Right lobe of liver (tissue), 6 donors: Measurements from ENCODE around the gene DOCK3. TPM values are rescaled to one million over a fixed set of nuclear protein-coding genes. Genes with fewer than 3 reads are reported as not detected.
A peak's percentile ranks its signal among the peaks of the same experiment; 100 is the strongest.

Experiments
- ATAC-seq, 4 donors: fragments of 200-7000 bp; cut with Tn5 transposase; one replicate each; pipeline ENCODE4 v1.9.1; 2020; ENCODE audit warnings: mild to moderate bottlenecking in 4 of 4, moderate library complexity in 4 of 4
- DNase-seq, 3 donors: peaks; one replicate each; pipeline ENCODE4 v3.0.0-alpha.2; 2020
- H3K27ac ChIP-seq, 3 donors: fragments of 200-600 bp; one replicate each; pipeline ENCODE4 v1.8.0; 2022
- H3K27me3 ChIP-seq, 2 donors: fragments of 200-600 bp; one replicate each; pipeline ENCODE4 v1.8.0; 2022
- H3K36me3 ChIP-seq, 4 donors: fragments of 200-600 bp; sonication (generic) in 1 of 4; one replicate each; pipeline versions ENCODE4 v1.5.1 to v1.8.0; 2017 to 2022; ENCODE audit warnings: control low read depth in 1 of 4
- H3K4me1 ChIP-seq, 4 donors: fragments of 200-600 bp; sonication (generic) in 1 of 4; one replicate each; pipeline versions ENCODE4 v1.5.1 to v1.8.0; 2017 to 2022; ENCODE audit warnings: control low read depth in 1 of 4
- H3K4me3 ChIP-seq, 3 donors: fragments of 200-600 bp; one replicate each; pipeline ENCODE4 v1.8.0; 2022
- H3K9me3 ChIP-seq, 4 donors: fragments of 200-600 bp; sonication (generic) in 1 of 4; one replicate each; pipeline versions ENCODE4 v1.5.1 to v1.8.0; 2017 to 2022; ENCODE audit warnings: control low read depth in 1 of 4
- POLR2A ChIP-seq: fragments of 450-650 bp; IDR thresholded peaks from one replicate; pipeline ENCODE4 v1.6.1; 2017; ENCODE audit warnings: antibody characterized with exemption, mild to moderate bottlenecking
- WGBS: methylation state at CpG from one replicate; pipeline ENCODE4 v1.1.6; 2018; ENCODE audit warnings: low coverage, low lambda C conversion rate; ENCODE audit not compliant: insufficient coverage; ENCODE audit errors: missing lambda C conversion rate; 5-methylcytosine and 5-hydroxymethylcytosine counted together
- intact Hi-C, 2 donors: fragments of 100-400 bp; cut with DNase I; formaldehyde crosslinking; loops; one replicate each; pipeline versions ENCODE4 v1.11.2 to v1.14.1; 2022
- total RNA-seq, 6 experiments: library from RNA; depleted of rRNA in 2 of 6; stranded (reverse); fragments of >200 nt in 2 of 6; fragmentation: NEBNext Ultra II Directional in 3 of 6; extraction: Animal tissue kit (Norgen Biotek cat#: 25700) in 3 of 6; gene quantifications; one replicate each; pipeline versions ENCODE4 v1.1.0 to v1.2.4, GENCODE V29; 2016 to 2023
- TF ChIP-seq, protein P1 (sequence below), 4 donors: fragments of 200-600 bp in 3 of 4; fragments of 450-650 bp in 1 of 4; IDR thresholded peaks; one replicate each; pipeline versions ENCODE4 v1.5.1 to v1.8.0; 2016 to 2022; ENCODE audit warnings: antibody characterized with exemption in 4 of 4, mild to moderate bottlenecking in 2 of 4
- donor health status: DM: no; HTN: yes; CAD: no.
- donor health status: DM: no; HTN: no; CAD: no.
- donor health status: DM: no; HTN: no; CAD: no.
- donor health status: DM: no; HTN: yes; CAD: no.
- donor health status: DM: no; HTN: yes; CAD: no.

Gene DOCK3
- total RNA-seq, 6 experiments from 2014 or later: 0.04 to 0.06 (median 0.06) TPM; not detected in 3

DNA sequence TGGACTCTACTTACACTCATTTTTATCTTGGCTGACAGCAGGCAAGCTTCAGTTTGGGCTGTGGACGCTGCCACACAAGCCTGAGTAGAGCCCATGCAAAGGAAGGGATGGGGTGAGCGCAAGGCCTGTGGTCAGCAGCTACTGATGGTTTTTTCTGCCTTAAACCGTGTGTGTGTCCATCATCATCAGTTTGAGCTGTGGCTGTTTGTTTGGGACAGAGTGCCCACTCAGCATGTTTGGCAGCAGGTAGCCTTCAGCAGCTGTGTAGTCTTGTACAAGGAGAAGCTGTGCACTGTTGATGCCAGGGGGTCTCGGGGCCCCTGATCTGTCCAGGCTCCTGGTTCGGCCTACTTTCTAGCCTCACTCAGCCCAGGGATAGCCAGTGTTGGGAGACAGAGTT lies 719.8 kb downstream of the DOCK3 start:
- Histone ChIP-seq H3K4me1 (peaks cover 0 to 28% (median 12%) of the 10 kb centered on the region in 4 donors), H3K27ac (no peak overlapping the region), H3K9me3 (no peaks in the 10 kb centered on the region), H3K27me3 (no peaks in the 10 kb centered on the region), H3K4me3 (no peak overlapping the region), H3K36me3 (peaks cover 0 to 42% (median 14%) of the 10 kb centered on the region in 4 donors)
- DNase-seq (peak in 1 of 3 donors; percentile 30), ATAC-seq (no peak)
- intact Hi-C loops: loop anchor here (10.0 kb wide), 2 partner anchors 100 to 110 kb away; partner anchors contain the start of gene DCAF1 (in 1 of the 2)
- TF ChIP-seq, protein P1, sequence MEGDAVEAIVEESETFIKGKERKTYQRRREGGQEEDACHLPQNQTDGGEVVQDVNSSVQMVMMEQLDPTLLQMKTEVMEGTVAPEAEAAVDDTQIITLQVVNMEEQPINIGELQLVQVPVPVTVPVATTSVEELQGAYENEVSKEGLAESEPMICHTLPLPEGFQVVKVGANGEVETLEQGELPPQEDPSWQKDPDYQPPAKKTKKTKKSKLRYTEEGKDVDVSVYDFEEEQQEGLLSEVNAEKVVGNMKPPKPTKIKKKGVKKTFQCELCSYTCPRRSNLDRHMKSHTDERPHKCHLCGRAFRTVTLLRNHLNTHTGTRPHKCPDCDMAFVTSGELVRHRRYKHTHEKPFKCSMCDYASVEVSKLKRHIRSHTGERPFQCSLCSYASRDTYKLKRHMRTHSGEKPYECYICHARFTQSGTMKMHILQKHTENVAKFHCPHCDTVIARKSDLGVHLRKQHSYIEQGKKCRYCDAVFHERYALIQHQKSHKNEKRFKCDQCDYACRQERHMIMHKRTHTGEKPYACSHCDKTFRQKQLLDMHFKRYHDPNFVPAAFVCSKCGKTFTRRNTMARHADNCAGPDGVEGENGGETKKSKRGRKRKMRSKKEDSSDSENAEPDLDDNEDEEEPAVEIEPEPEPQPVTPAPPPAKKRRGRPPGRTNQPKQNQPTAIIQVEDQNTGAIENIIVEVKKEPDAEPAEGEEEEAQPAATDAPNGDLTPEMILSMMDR (IDR thresholded peaks at IDR 0.05): no peak
- no peak for TF ChIP-seq POLR2A
- 78% methylated on average over 4 of the region's 5 CpGs for WGBS

DNA sequence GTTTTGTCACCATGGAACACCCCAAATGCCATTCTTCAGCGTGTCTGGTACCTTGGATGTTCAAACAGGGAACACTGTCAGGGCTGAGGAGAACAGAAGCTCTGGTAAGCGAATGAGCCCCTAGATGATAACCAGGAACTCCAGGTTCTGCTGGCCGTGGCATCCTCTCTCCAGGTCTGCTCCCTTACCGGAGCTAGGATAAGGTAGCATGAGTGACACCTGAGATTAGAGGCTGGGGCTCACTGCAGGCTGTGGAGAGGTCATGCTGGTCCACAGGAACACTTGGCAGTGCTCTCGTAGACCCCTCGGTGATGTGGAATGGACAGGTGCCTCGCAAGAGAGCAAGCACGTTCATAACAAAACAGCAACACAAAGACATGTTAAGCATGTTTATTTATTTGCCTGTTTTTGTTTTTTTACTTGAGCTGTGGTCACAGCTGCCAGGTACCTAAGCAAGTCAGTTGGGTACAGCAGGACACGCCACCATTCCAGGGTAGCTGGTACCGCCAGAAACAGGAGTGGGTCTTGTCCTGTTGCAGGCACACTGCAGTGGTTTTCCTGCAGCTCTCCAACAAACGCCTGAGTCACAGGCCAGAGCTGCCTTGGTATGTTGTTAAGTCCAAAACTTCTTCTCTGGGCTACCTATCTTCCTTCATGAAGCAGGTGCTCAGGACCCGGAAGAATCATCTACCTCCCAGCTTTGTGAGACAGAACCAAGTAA lies 720.9 kb downstream of the DOCK3 start:
- Histone ChIP-seq H3K9me3 (no peaks in the 10 kb centered on the region), H3K4me3 (no peak overlapping the region), H3K36me3 (peaks cover 0 to 52% (median 17%) of the 10 kb centered on the region in 4 donors), H3K27ac (no peak overlapping the region), H3K27me3 (no peaks in the 10 kb centered on the region), H3K4me1 (peaks cover 0 to 17% (median 7%) of the 10 kb centered on the region in 4 donors)
- peak in 1 of 3 donors; percentile 30 for DNase-seq
- intact Hi-C loops: loop anchor here (10.0 kb wide), 2 partner anchors 99 to 109 kb away; partner anchors contain the start of gene DCAF1 (in 1 of the 2)
- ATAC-seq: no peak
- TF ChIP-seq POLR2A: no peak
- TF ChIP-seq, protein P1 (IDR thresholded peaks at IDR 0.05): no peak
- 91% methylated on average over 6 of the region's 12 CpGs for WGBS

DNA sequence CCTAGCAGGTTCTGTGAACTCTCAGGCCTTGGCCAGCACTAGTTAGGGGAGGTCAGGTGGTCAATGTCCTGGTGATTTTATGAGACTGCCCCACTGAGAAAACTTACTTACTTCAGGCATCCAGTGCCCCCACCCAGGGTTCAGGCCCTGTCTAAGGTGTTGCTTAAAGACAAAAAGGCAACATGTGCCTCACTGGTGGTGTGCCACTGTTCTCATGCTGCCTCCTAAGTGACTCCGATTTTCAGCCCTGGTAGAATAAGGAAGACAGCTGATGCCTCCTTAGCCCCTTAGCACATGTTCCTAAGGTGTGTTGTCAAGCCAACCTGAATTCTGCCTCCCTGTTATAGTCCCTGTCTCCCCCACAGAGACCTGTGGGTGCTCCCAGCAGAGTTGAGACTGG lies 721.7 kb downstream of the DOCK3 start:
- Histone ChIP-seq H3K36me3 (peaks cover 0 to 55% (median 17%) of the 10 kb centered on the region in 4 donors), H3K4me3 (no peak overlapping the region), H3K4me1 (peaks cover 0 to 16% (median 6%) of the 10 kb centered on the region in 4 donors), H3K9me3 (no peaks in the 10 kb centered on the region), H3K27me3 (no peaks in the 10 kb centered on the region), H3K27ac (no peak overlapping the region)
- intact Hi-C loops: loop anchor here (10.0 kb wide), 2 partner anchors 98 to 108 kb away; partner anchors contain the start of gene DCAF1 (in 1 of the 2)
- TF ChIP-seq, protein P1 (IDR thresholded peaks at IDR 0.05): no peak
- TF ChIP-seq POLR2A: no peak
- no CpG with 5 or more reads among the region's 1 CpG for WGBS
- ATAC-seq: no peak
- peak in 1 of 3 donors; percentile 11 for DNase-seq

DNA sequence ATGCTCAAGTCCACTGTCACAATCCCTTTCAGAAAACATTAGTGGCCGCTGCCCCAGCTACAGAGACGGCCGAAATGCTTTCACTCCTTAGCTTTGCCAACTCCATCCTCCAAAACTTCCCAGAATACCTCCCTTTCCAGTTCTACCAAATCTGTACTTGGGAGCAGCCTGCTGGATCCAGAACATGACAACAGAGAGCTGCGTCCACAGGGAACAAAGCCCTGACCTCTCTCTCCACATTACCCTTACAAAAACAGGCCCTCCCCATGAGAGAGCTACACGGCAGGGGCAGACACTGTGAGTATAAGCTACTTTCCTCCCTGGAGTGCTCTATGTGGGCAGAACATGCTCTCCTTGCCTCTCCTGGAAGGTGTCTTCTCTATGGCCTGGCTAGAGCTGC lies 722.7 kb downstream of the DOCK3 start:
- H3K27ac ChIP-seq: no peak overlapping the region
- intact Hi-C loops: loop anchor here (10.0 kb wide), 2 partner anchors 97 to 107 kb away; partner anchors contain the start of gene DCAF1 (in 1 of the 2)
- H3K4me1 ChIP-seq: peaks cover 0 to 10% (median 3%) of the 10 kb centered on the region in 4 donors
- H3K27me3 ChIP-seq: no peaks in the 10 kb centered on the region
- TF ChIP-seq, protein P1 (IDR thresholded peaks at IDR 0.05): no peak
- no peak for TF ChIP-seq POLR2A
- ATAC-seq (no peak), DNase-seq (no peak)
- WGBS: 67% methylated on average over 1 of the region's 5 CpGs
- H3K4me3 ChIP-seq: no peak overlapping the region
- peaks cover 0 to 63% (median 16%) of the 10 kb centered on the region in 4 donors for H3K36me3 ChIP-seq
- no peaks in the 10 kb centered on the region for H3K9me3 ChIP-seq
